Astrocyte of the cerebellum (primary cell): ENCODE data around the gene KIF5C.

Source experiments
- DNase-seq: peaks from one replicate; pipeline ENCODE4 v3.0.0-alpha.2; 2011; ENCODE audit warnings: low read depth
- H3K4me3 ChIP-seq: 2 replicates; pipeline ENCODE4 v1.5.1; 2011; ENCODE audit warnings: mild to moderate bottlenecking, low read depth, low read length, moderate library complexity
- CTCF ChIP-seq: IDR thresholded peaks from 2 replicates; pipeline ENCODE4 v1.5.1; 2012; ENCODE audit warnings: low read length, low read depth, moderate library complexity, mild to moderate bottlenecking; ENCODE audit errors: missing control alignments
- in situ Hi-C: cut with HindIII; loops from 2 replicates; pipeline ENCODE4 v1.10.0; 2017; ENCODE audit warnings: low sequenced_read_pairs

KIF5C gene

GRCh38 chr2:148959745-148960144 is 84.7 kb downstream of the KIF5C start:
- no peak for DNase-seq
- no peak for TF ChIP-seq CTCF
- H3K4me3 ChIP-seq: no peak overlapping the region
- in situ Hi-C loops: no loop called here

GRCh38 chr2:148960483-148960882 is 85.5 kb downstream of the KIF5C start:
- in situ Hi-C loops: no loop called here
- no peak overlapping the region for H3K4me3 ChIP-seq
- no peak for DNase-seq
- TF ChIP-seq CTCF: no peak

DNA sequence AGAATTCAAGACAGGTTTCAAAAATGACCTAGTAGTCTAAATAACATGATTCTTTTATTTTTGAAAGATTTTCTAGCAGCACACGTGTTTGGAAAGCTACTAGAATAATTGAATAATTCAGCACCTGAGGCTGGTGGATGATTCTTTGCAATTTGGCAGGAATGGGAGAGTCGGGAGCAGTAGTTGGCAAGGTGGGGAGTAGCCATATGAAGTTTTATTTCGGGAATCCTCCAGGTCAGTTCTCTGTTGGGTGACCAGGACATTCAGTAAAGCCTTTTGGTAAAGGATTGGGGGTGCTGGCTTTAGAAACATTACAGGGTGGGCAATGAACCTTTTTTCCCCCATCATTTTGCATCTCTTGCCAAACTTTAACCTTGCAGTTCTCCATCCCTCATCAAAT is 88.4 kb downstream of the KIF5C start:
- no peak overlapping the region for H3K4me3 ChIP-seq
- no peak for DNase-seq
- TF ChIP-seq CTCF: no peak
- in situ Hi-C loops: no loop called here

GRCh38 chr2:148965623-148966437 is 90.8 kb downstream of the KIF5C start:
- TF ChIP-seq CTCF: no peak
- in situ Hi-C loops: no loop called here
- DNase-seq: no peak
- H3K4me3 ChIP-seq: no peak overlapping the region

- in situ Hi-C loops: no loop called here
- no peak overlapping the region for H3K4me3 ChIP-seq
- no peak for DNase-seq
- TF ChIP-seq CTCF: no peak
These were observed 91.4 kb downstream of the KIF5C start for GRCh38 chr2:148966438-148966758.

DNA sequence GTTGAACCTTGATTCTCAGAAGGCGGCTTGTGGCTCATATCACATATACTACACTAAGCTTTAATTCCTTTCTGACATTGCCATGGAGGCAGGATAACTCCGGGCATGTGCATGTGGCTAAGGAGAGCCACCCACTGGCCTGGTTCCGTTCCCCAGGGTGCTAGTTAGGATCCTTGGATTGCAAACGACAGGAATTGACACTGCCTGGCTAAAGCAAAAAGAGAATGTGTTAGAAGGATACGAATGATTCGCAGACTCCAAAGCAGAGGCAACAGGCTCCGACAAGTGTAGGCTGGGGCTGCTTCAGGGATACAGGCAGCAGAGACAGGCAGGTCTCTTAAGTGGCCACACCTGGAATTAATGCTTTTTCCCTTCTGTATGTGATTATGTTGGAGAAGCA is 92.0 kb downstream of the KIF5C start:
- in situ Hi-C loops: no loop called here
- no peak for DNase-seq
- H3K4me3 ChIP-seq: no peak overlapping the region
- TF ChIP-seq CTCF: no peak

DNA sequence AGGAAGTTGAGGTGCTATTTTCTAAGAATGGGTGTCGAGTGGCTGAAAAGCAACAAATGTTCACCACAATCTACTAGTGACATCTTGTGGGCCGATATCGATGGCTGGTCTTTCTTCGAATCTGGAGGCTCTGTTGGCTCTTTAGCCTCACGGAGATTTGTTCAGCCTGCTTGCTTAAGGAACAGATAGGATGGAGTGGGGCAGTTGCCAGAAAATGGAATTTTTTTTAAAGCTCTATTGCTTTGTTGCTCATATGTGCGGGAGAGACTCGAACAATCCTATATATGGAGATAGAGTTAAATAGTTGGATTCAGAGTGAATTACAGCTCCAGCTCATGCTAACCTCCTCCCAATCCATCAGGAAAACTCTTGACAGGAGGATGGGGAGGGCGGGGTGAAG is 92.6 kb downstream of the KIF5C start:
- DNase-seq: no peak
- TF ChIP-seq CTCF: no peak
- no peak overlapping the region for H3K4me3 ChIP-seq
- in situ Hi-C loops: no loop called here
